ENCODE data around the gene STK32B.

GRCh38 chr4:5391492-5391891 lies 340.2 kb downstream of the STK32B start:
- TF ChIP-seq CTCF (conservative IDR thresholded peaks at IDR 0.05; ENCODE audit: low read length), result no peak
- no peak for TF ChIP-seq EZH2phosphoT487 (IDR thresholded peaks at IDR 0.05; ENCODE audit: borderline replicate concordance)

All from Loucy (cell line).